ENCODE measurements around the gene ATXN7L2. TPM values are rescaled to one million over a fixed set of nuclear protein-coding genes. Genes with fewer than 3 reads are reported as not detected.

Gene ATXN7L2
- total RNA-seq, 2 donors from 2014 or later = 3.1 to 7.7 TPM

DNA sequence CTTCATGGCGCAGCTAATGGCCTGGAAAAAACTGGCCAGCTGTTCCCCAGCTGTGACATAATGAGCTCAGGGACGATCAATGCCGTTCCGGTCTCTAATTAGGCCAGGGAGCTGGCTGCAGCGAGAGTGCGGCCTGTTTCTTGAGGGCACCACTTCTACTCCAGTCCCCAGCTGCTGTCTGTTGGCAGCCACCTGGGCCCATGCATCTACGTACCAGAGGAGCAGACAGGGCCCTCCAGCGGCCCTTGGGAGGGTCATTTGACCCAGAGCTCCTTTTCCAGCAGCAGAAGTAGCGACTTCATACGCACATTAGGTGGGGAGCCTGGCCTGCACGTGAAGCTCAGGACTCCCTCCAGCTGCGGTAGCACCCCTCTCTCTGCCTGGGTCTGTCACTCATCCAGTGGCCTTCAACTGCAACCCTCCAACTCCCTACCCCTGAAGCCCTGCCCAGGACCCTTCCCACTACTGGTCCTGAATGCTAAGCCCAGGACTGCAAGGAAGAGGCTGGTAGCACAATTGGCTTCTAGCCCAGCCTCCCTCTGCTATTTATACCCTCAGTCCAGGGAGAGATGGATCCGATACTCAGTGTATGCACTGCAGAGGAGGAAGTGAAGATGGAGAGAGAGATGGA lies 46.9 kb downstream of the ATXN7L2 start:
- no peak for ATAC-seq (ENCODE audit: insufficient number of reproducible peaks, low FRiP score, low read depth)
- no peak for DNase-seq (ENCODE audit: low spot score)
- Histone ChIP-seq H3K4me3 (no peak overlapping the region), H3K27ac (no peak overlapping the region), H3K27me3 (replicated peaks; ENCODE audit: insufficient read depth) (no peaks in the 10 kb centered on the region), H3K4me1 (ENCODE audit: control insufficient read depth in 1 of 2, low read depth in 2 of 2) (peaks cover 5 to 8% of the 10 kb centered on the region in 2 donors), H3K9me3 (no peaks in the 10 kb centered on the region), H3K36me3 (no peaks in the 10 kb centered on the region)
- TF ChIP-seq, protein P1, sequence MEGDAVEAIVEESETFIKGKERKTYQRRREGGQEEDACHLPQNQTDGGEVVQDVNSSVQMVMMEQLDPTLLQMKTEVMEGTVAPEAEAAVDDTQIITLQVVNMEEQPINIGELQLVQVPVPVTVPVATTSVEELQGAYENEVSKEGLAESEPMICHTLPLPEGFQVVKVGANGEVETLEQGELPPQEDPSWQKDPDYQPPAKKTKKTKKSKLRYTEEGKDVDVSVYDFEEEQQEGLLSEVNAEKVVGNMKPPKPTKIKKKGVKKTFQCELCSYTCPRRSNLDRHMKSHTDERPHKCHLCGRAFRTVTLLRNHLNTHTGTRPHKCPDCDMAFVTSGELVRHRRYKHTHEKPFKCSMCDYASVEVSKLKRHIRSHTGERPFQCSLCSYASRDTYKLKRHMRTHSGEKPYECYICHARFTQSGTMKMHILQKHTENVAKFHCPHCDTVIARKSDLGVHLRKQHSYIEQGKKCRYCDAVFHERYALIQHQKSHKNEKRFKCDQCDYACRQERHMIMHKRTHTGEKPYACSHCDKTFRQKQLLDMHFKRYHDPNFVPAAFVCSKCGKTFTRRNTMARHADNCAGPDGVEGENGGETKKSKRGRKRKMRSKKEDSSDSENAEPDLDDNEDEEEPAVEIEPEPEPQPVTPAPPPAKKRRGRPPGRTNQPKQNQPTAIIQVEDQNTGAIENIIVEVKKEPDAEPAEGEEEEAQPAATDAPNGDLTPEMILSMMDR (IDR thresholded peaks at IDR 0.05) = no peak

DNA sequence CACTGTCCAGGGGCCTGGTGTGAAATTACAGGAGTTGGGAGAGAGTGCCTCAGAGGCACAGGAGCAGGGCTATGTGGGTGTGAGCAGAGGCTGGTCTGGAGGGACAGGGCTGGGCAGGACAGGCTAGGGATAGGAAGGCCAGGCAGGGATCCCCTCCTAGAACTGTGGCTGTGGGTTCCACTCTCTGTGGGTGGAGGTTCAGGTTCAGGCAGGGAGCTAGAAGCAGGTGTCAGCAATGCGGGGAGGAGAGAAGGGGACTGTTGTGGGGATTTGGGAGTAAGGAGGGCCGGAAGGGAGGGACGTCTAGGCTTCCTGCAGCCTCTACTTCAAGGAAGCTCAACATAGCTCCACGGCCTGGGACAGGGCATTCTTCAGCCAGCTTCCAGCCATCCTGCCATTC lies 47.7 kb downstream of the ATXN7L2 start:
- H3K9me3 ChIP-seq = no peaks in the 10 kb centered on the region
- H3K4me3 ChIP-seq = no peak overlapping the region
- no peak overlapping the region for H3K27ac ChIP-seq
- H3K27me3 ChIP-seq (replicated peaks; ENCODE audit: insufficient read depth) = no peaks in the 10 kb centered on the region
- H3K4me1 ChIP-seq (ENCODE audit: control insufficient read depth in 1 of 2, low read depth in 2 of 2) = peaks cover 5 to 13% of the 10 kb centered on the region in 2 donors
- no peak for DNase-seq (ENCODE audit: low spot score)
- no peaks in the 10 kb centered on the region for H3K36me3 ChIP-seq
- no peak for ATAC-seq (ENCODE audit: insufficient number of reproducible peaks, low FRiP score, low read depth)
- TF ChIP-seq, protein P1 (IDR thresholded peaks at IDR 0.05) = no peak

DNA sequence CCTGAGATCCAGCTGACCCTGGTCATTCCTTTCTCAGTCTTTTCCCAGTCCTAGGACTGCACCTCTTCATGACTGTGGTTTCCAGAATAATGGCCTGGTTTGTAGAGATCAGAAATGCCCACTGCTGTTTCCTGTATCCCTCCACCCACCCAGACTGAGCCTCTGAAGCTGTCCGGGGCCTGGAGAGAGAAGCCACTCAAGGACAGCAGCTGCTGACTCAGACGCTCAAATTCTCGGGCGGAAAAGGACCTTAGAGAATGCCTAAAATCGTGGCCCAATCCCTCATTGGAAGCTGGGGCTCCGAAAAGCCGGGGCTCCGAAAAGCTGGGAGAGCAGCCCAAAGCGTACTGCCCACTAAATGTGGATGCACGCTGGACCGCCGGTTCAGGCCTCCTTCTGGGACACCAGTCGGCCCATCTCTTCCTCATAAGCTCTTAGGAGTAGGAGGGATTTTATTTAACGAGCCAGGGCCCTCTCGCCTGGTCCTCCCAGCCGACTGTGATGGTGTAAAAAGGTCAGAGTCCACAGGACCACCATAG lies 48.2 kb downstream of the ATXN7L2 start:
- Histone ChIP-seq H3K36me3 (no peaks in the 10 kb centered on the region), H3K4me3 (peak overlapping the region; percentile 61), H3K27ac (no peak overlapping the region), H3K9me3 (no peaks in the 10 kb centered on the region), H3K4me1 (ENCODE audit: control insufficient read depth in 1 of 2, low read depth in 2 of 2) (peaks cover 5 to 13% of the 10 kb centered on the region in 2 donors), H3K27me3 (replicated peaks; ENCODE audit: insufficient read depth) (no peaks in the 10 kb centered on the region)
- no peak for DNase-seq (ENCODE audit: low spot score)
- TF ChIP-seq, protein P1 (IDR thresholded peaks at IDR 0.05) = no peak
- no peak for ATAC-seq (ENCODE audit: insufficient number of reproducible peaks, low FRiP score, low read depth)

DNA sequence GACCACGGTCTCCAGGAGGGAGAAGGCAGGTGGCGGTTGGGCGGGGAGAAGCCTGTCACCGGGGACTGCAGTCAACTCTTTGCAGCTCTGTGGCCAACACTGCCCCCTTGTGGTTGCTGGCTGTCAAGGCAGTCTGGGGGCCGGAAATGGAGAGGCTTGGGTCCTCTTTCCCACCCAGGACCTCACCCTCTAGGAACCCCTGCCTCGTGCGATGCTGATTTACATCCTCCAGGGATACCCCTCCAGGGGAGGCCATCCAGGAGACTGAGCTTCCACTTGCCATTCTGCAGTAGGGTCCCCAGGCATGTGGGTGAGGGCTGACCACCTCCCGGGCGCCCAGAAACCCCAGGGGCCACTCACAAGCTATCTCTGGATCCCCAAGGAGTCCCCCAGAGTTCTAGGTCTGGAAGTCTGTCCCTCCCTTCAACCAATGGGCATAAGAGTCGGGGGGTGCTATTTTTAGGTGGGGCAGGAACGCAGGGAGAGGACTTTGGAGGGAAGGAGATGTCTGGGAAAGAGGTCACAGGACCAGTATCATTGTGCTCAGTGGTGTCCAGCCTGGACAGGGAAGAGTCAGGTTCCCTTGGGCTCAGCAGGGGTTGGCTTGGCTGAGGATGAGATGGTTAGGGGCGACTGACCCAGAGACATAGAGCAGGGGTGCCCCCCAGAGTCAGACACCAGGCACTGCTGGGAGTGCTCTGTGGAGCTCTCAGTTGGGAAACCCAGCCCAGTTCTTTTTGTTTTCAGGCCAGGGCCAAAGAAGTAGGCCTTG lies 48.8 kb downstream of the ATXN7L2 start:
- DNase-seq (ENCODE audit: low spot score) (peak; percentile 46), ATAC-seq (ENCODE audit: insufficient number of reproducible peaks, low FRiP score, low read depth) (no peak)
- Histone ChIP-seq H3K4me1 (ENCODE audit: control insufficient read depth in 1 of 2, low read depth in 2 of 2) (peaks cover 5 to 13% of the 10 kb centered on the region in 2 donors), H3K27me3 (replicated peaks; ENCODE audit: insufficient read depth) (no peaks in the 10 kb centered on the region), H3K9me3 (no peaks in the 10 kb centered on the region), H3K4me3 (peak overlapping the region; percentile 61), H3K27ac (peak overlapping the region; percentile 15 to 65), H3K36me3 (no peaks in the 10 kb centered on the region)
- TF ChIP-seq, protein P1 (IDR thresholded peaks at IDR 0.05) = peak; percentile 99

DNA sequence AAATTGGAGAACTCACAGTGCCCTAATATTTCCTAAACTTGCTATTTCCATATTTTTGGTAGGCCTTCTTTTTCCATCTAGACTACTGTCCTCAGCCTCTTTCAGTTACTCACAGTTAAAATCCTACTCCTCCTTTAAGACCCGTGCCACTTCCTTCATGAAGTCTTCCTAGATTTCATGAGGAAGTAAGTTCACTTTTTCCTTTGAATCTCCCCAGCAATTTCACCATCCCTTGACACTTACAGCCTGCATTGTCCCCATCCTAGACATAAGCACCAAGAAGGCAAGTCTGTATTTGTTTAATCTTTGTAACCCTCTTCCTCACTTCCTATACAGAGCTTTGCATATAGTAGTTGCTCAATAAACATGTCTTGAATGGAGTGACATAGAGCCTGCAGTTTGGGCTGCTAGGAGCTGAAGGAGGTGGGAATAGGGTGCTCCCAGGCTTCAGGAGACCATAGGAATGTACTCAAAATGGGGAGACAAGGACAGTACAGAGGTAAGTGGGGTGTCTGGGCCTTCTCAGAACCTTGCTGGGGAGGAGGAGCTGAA lies 50.7 kb downstream of the ATXN7L2 start:
- TF ChIP-seq, protein P1 (IDR thresholded peaks at IDR 0.05) = no peak
- H3K36me3 ChIP-seq = no peaks in the 10 kb centered on the region
- H3K27me3 ChIP-seq (replicated peaks; ENCODE audit: insufficient read depth) = no peaks in the 10 kb centered on the region
- H3K4me1 ChIP-seq (ENCODE audit: control insufficient read depth in 1 of 2, low read depth in 2 of 2) = peaks cover 5 to 13% of the 10 kb centered on the region in 2 donors
- H3K9me3 ChIP-seq = no peaks in the 10 kb centered on the region
- H3K27ac ChIP-seq = no peak overlapping the region
- H3K4me3 ChIP-seq = no peak overlapping the region
- ATAC-seq (ENCODE audit: insufficient number of reproducible peaks, low FRiP score, low read depth) = no peak
- no peak for DNase-seq (ENCODE audit: low spot score)

Measured in thoracic aorta (tissue), 2 donors.